ENCODE results near the gene SIK2. TPM values are rescaled to one million over a fixed set of nuclear protein-coding genes. Genes with fewer than 3 reads are reported as not detected.

Gene SIK2
- total RNA-seq, 3 donors from 2014 or later (not counting 1 experiment from before 2014, with no cell fraction given): 7.1 to 14.3 (median 8.4) TPM

DNA sequence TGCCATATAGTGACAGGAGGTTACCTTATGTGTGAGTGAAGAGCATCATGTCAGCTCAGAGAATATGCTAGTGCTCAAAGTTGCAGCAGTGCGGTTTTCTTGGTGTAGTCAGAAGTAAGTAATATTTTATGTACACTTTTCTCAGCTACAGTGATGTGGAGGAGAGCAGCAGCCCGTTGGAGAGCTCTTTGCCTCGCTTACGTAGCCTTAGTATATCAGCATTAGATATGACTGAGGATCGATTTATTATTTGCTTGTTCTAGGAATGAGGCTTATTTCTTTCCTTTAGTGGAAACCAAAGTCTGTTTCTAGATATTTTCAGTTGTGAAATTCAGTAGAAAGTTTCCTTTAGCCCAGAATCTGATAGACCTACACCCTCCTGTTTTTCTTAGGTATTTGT, 100.4 kb downstream of the SIK2 start:
- no peak for DNase-seq
- peaks cover 2% of the 10 kb centered on the region for H3K4me1 ChIP-seq (ENCODE audit: control insufficient read depth, insufficient read depth, low read length)
- Mint-ChIP-seq H3K27ac (no peak overlapping the region), H3K4me1 (peaks cover 17 to 28% of the 10 kb centered on the region in 2 donors), H3K36me3 (peaks cover 17% of the 10 kb centered on the region), H3K27me3 (ENCODE audit: low read depth in 2 of 2) (no peaks in the 10 kb centered on the region), H3K9me3 (no peaks in the 10 kb centered on the region), H3K4me3 (no peak overlapping the region)
- WGBS (ENCODE audit: insufficient coverage): 99% methylated on average over 5 of the region's 5 CpGs
- H3K4me3 ChIP-seq (ENCODE audit: low read length): no peak overlapping the region
- peaks cover 29% of the 10 kb centered on the region for H3K36me3 ChIP-seq (ENCODE audit: control insufficient read depth, insufficient read depth, low read length)
- no peak for ATAC-seq
- no peak for TF ChIP-seq CTCF (IDR thresholded peaks at IDR 0.05)
- H3K9me3 ChIP-seq (ENCODE audit: control insufficient read depth, insufficient read depth, low read length): no peaks in the 10 kb centered on the region
- H3K27ac ChIP-seq (ENCODE audit: low read length): no peak overlapping the region
- intact Hi-C loops (cut with micrococcal nuclease): no loop called here
- no peaks in the 10 kb centered on the region for H3K27me3 ChIP-seq (ENCODE audit: control insufficient read depth, insufficient read depth, low read length)

GRCh38 chr11:111703576-111703975, 101.3 kb downstream of the SIK2 start:
- no peak overlapping the region for H3K4me3 Mint-ChIP-seq
- no peaks in the 10 kb centered on the region for H3K9me3 Mint-ChIP-seq
- DNase-seq (no peak), ATAC-seq (no peak)
- peaks cover 17% of the 10 kb centered on the region for H3K36me3 Mint-ChIP-seq
- H3K27me3 ChIP-seq (ENCODE audit: control insufficient read depth, insufficient read depth, low read length): no peaks in the 10 kb centered on the region
- H3K4me3 ChIP-seq (ENCODE audit: low read length): no peak overlapping the region
- H3K27ac Mint-ChIP-seq: no peak overlapping the region
- H3K4me1 ChIP-seq (ENCODE audit: control insufficient read depth, insufficient read depth, low read length): peaks cover 2% of the 10 kb centered on the region
- WGBS (ENCODE audit: insufficient coverage): 100% methylated on average over 1 of the region's 1 CpG
- H3K27me3 Mint-ChIP-seq (ENCODE audit: low read depth in 2 of 2): no peaks in the 10 kb centered on the region
- H3K9me3 ChIP-seq (ENCODE audit: control insufficient read depth, insufficient read depth, low read length): no peaks in the 10 kb centered on the region
- peaks cover 30% of the 10 kb centered on the region for H3K36me3 ChIP-seq (ENCODE audit: control insufficient read depth, insufficient read depth, low read length)
- no peak overlapping the region for H3K27ac ChIP-seq (ENCODE audit: low read length)
- intact Hi-C loops (cut with micrococcal nuclease): no loop called here
- H3K4me1 Mint-ChIP-seq: peaks cover 17 to 22% of the 10 kb centered on the region in 2 donors
- TF ChIP-seq CTCF (IDR thresholded peaks at IDR 0.05): no peak

- no peaks in the 10 kb centered on the region for H3K27me3 Mint-ChIP-seq (ENCODE audit: low read depth in 2 of 2)
- no peaks in the 10 kb centered on the region for H3K4me1 ChIP-seq (ENCODE audit: control insufficient read depth, insufficient read depth, low read length)
- H3K9me3 ChIP-seq (ENCODE audit: control insufficient read depth, insufficient read depth, low read length): no peaks in the 10 kb centered on the region
- no peaks in the 10 kb centered on the region for H3K27me3 ChIP-seq (ENCODE audit: control insufficient read depth, insufficient read depth, low read length)
- H3K4me1 Mint-ChIP-seq: peaks cover 0 to 6% of the 10 kb centered on the region in 2 donors
- H3K4me3 ChIP-seq (ENCODE audit: low read length): no peak overlapping the region
- no peak overlapping the region for H3K27ac Mint-ChIP-seq
- peaks cover 32% of the 10 kb centered on the region for H3K36me3 ChIP-seq (ENCODE audit: control insufficient read depth, insufficient read depth, low read length)
- no peak for DNase-seq
- no peak overlapping the region for H3K4me3 Mint-ChIP-seq
- no peak overlapping the region for H3K27ac ChIP-seq (ENCODE audit: low read length)
- TF ChIP-seq CTCF (IDR thresholded peaks at IDR 0.05): no peak
- no peak for ATAC-seq
- intact Hi-C loops (cut with micrococcal nuclease): no loop called here
- H3K36me3 Mint-ChIP-seq: peaks cover 17% of the 10 kb centered on the region
- 97% methylated on average over 9 of the region's 9 CpGs for whole genome bisulfite sequencing (ENCODE audit: insufficient coverage)
- no peaks in the 10 kb centered on the region for H3K9me3 Mint-ChIP-seq
These were observed 104.9 kb downstream of the SIK2 start for GRCh38 chr11:111707039-111707690.

DNA sequence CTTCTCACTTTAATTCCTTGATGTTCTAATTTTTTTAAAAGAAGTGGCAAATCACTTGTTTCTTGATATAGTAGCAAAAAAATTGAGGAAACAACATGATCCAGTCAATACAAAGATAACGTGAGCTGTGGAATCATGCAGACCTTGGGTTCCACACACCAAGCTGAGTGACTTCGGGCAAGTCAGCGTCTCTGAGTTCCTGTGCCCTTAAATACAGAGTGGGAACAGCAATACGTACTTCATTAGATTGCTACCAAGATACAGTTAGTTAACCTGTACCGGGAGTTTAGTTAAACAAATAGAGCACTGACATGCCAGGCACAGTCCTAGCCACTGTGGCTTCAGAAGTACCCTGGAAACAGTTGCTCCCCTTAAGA, 105.4 kb downstream of the SIK2 start:
- Mint-ChIP-seq H3K27ac (no peak overlapping the region), H3K4me1 (peaks cover 0 to 6% of the 10 kb centered on the region in 2 donors), H3K4me3 (no peak overlapping the region), H3K36me3 (peaks cover 17% of the 10 kb centered on the region), H3K9me3 (no peaks in the 10 kb centered on the region), H3K27me3 (ENCODE audit: low read depth in 2 of 2) (no peaks in the 10 kb centered on the region)
- ATAC-seq (no peak), DNase-seq (no peak)
- Histone ChIP-seq H3K9me3 (ENCODE audit: control insufficient read depth, insufficient read depth, low read length) (no peaks in the 10 kb centered on the region), H3K36me3 (ENCODE audit: control insufficient read depth, insufficient read depth, low read length) (peaks cover 37% of the 10 kb centered on the region), H3K27ac (ENCODE audit: low read length) (no peak overlapping the region), H3K4me1 (ENCODE audit: control insufficient read depth, insufficient read depth, low read length) (no peaks in the 10 kb centered on the region), H3K4me3 (ENCODE audit: low read length) (no peak overlapping the region), H3K27me3 (ENCODE audit: control insufficient read depth, insufficient read depth, low read length) (no peaks in the 10 kb centered on the region)
- TF ChIP-seq CTCF (IDR thresholded peaks at IDR 0.05): no peak
- 96% methylated on average over 5 of the region's 5 CpGs for WGBS (ENCODE audit: insufficient coverage)
- intact Hi-C loops (cut with micrococcal nuclease): no loop called here

Measured in natural killer cell (primary cell).